ENCODE data around the gene ZNF200. TPM values are rescaled to one million over a fixed set of nuclear protein-coding genes. Genes with fewer than 3 reads are reported as not detected.

The ZNF200 gene
- total RNA-seq, 3 donors from 2014 or later, result 9.0 to 9.7 (median 9.6) TPM

- Mint-ChIP-seq H3K9me3 (no peaks in the 10 kb centered on the region), H3K4me1 (ENCODE audit: low read depth) (peaks cover 35% of the 10 kb centered on the region), H3K36me3 (ENCODE audit: insufficient read depth) (peaks cover 3% of the 10 kb centered on the region), H3K4me3 (peak overlapping the region; percentile 85), H3K27me3 (ENCODE audit: low read depth) (no peaks in the 10 kb centered on the region)
- DNase-seq (peak; percentile 92), ATAC-seq (peak; percentile 87 to 90)
These were observed 29.4 kb upstream of the ZNF200 start for GRCh38 chr16:3264137-3265036.

- H3K9me3 Mint-ChIP-seq, result no peaks in the 10 kb centered on the region
These were observed 27.6 kb upstream of the ZNF200 start for GRCh38 chr16:3262517-3262916.

GRCh38 chr16:3259836-3260235 lies 24.9 kb upstream of the ZNF200 start:
- DNase-seq (no peak), ATAC-seq (no peak)
- Mint-ChIP-seq H3K4me3 (no peak overlapping the region), H3K27me3 (ENCODE audit: low read depth) (no peaks in the 10 kb centered on the region), H3K9me3 (no peaks in the 10 kb centered on the region), H3K4me1 (ENCODE audit: low read depth) (peaks cover 22% of the 10 kb centered on the region), H3K36me3 (ENCODE audit: insufficient read depth) (no peaks in the 10 kb centered on the region)

More at GRCh38 chr16:3262517-3262916, 27.6 kb upstream of the ZNF200 start:
- Mint-ChIP-seq H3K4me3 (peak overlapping the region; percentile 85), H3K4me1 (ENCODE audit: low read depth) (peaks cover 35% of the 10 kb centered on the region), H3K27me3 (ENCODE audit: low read depth) (no peaks in the 10 kb centered on the region), H3K36me3 (ENCODE audit: insufficient read depth) (no peaks in the 10 kb centered on the region)
- ATAC-seq, result no peak
- no peak for DNase-seq

GRCh38 chr16:3256866-3257465 lies 22.0 kb upstream of the ZNF200 start:
- no peaks in the 10 kb centered on the region for H3K9me3 Mint-ChIP-seq
- DNase-seq, result no peak

DNA sequence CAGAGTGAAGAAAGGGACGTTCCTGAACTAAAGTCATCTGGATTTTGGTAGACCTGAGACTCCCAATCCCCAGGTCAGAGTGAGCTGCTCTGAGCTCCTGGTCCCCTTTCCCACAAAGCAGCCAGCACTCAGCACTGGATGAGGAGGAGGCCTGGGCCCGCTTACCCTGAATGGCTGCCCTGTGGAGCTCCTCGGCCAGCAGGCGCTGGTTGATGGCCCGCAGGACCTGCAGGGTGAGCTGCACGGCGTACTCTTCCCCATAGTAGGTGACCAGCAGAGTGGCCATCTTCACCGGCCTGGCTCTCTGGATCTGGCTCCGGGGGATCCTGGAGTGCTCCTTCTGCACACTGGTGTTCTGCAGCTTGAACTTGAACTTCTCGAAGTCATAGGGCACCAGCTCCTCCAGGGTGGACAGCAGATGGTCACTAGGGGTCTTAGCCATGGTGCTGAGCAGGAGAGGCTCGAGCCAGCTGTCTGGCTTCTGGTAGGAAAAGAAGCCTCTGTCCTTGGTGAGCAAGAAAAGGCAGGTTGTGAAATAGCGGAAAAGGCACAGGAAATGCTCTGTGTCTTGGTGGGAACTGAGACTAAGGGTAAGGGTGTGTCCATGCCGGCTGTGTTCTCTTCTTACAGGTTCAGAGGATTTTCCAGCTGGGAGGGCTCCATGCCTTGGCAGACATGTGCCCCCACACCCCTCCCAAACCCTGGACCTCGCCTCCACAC lies 21.3 kb upstream of the ZNF200 start, which contains the start of gene MEFV:
MEFV (minus strand) TSS at position 488 of the 720 bp plus-strand sequence; CDS start at position 442, 46 bp downstream.
- DNase-seq, result no peak
- no peak for ATAC-seq
- H3K36me3 Mint-ChIP-seq (ENCODE audit: insufficient read depth), result no peaks in the 10 kb centered on the region
- H3K27me3 Mint-ChIP-seq (ENCODE audit: low read depth), result no peaks in the 10 kb centered on the region
- no peaks in the 10 kb centered on the region for H3K9me3 Mint-ChIP-seq
- H3K4me1 Mint-ChIP-seq (ENCODE audit: low read depth), result no peaks in the 10 kb centered on the region
- no peak within 1 kb of the TSS for H3K4me3 Mint-ChIP-seq

More at GRCh38 chr16:3256866-3257465, 22.0 kb upstream of the ZNF200 start:
- peaks cover 2% of the 10 kb centered on the region for H3K4me1 Mint-ChIP-seq (ENCODE audit: low read depth)
- ATAC-seq, result no peak
- no peaks in the 10 kb centered on the region for H3K36me3 Mint-ChIP-seq (ENCODE audit: insufficient read depth)
- no peak overlapping the region for H3K4me3 Mint-ChIP-seq
- H3K27me3 Mint-ChIP-seq (ENCODE audit: low read depth), result no peaks in the 10 kb centered on the region

GRCh38 chr16:3254309-3254708 lies 19.4 kb upstream of the ZNF200 start:
- no peaks in the 10 kb centered on the region for H3K4me1 Mint-ChIP-seq (ENCODE audit: low read depth)
- H3K4me3 Mint-ChIP-seq, result no peak overlapping the region
- no peaks in the 10 kb centered on the region for H3K27me3 Mint-ChIP-seq (ENCODE audit: low read depth)
- ATAC-seq (no peak), DNase-seq (no peak)
- no peaks in the 10 kb centered on the region for H3K9me3 Mint-ChIP-seq
- H3K36me3 Mint-ChIP-seq (ENCODE audit: insufficient read depth), result no peaks in the 10 kb centered on the region

- Mint-ChIP-seq H3K4me1 (ENCODE audit: low read depth) (no peaks in the 10 kb centered on the region), H3K36me3 (ENCODE audit: insufficient read depth) (no peaks in the 10 kb centered on the region), H3K4me3 (no peak overlapping the region), H3K27me3 (ENCODE audit: low read depth) (no peaks in the 10 kb centered on the region), H3K9me3 (no peaks in the 10 kb centered on the region)
- ATAC-seq (no peak), DNase-seq (no peak)
These were observed 18.0 kb upstream of the ZNF200 start for GRCh38 chr16:3252967-3253366.

DNA sequence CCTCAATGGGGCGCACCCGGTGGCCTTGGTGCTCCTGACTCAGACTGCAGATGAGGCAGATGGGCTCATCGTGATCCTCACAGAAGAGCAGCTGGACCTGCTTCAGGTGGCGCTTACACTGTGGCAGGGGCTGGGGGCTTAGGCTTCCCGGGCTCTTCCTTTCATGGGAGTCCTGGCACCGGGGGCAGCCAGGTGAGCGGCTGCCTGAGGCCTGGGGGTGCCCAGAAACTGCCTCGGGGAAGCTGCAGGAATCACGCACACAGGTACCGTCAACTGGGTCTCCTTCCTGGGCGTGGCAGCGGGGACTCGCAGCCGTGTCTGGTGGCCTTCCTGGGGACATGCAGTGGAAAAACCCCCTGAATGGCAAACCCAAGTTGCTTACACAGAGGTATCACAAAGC lies 14.5 kb upstream of the ZNF200 start:
- H3K27me3 Mint-ChIP-seq (ENCODE audit: low read depth), result peaks cover 3% of the 10 kb centered on the region
- H3K4me1 Mint-ChIP-seq (ENCODE audit: low read depth), result no peaks in the 10 kb centered on the region
- no peaks in the 10 kb centered on the region for H3K9me3 Mint-ChIP-seq
- DNase-seq, result no peak
- no peaks in the 10 kb centered on the region for H3K36me3 Mint-ChIP-seq (ENCODE audit: insufficient read depth)
- H3K4me3 Mint-ChIP-seq, result no peak overlapping the region
- ATAC-seq, result no peak

GRCh38 chr16:3249020-3249419 lies 14.1 kb upstream of the ZNF200 start:
- Mint-ChIP-seq H3K9me3 (no peaks in the 10 kb centered on the region), H3K4me1 (ENCODE audit: low read depth) (no peaks in the 10 kb centered on the region), H3K27me3 (ENCODE audit: low read depth) (peaks cover 4% of the 10 kb centered on the region), H3K36me3 (ENCODE audit: insufficient read depth) (no peaks in the 10 kb centered on the region), H3K4me3 (no peak overlapping the region)
- ATAC-seq, result no peak
- no peak for DNase-seq

DNA sequence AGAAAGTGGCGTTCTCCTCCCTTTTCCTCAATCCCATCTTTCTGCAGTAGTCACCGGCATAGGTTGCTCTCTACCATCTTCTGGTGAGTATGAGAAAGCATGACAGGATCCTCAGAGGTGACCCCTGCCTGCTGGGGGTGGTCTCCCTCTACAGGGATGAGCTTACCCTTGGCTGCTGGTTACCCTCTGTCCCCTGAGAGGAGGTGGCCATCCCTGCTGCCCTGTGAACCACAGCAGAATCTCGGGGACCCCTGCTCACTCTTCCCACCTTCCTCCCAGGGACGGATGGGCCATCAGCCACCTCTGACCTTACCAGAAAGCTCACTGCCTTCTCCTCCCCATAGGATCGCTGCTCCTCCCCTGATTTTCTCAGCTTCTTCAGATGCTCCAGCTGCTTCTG lies 13.6 kb upstream of the ZNF200 start:
- Mint-ChIP-seq H3K36me3 (ENCODE audit: insufficient read depth) (no peaks in the 10 kb centered on the region), H3K4me3 (no peak overlapping the region), H3K9me3 (no peaks in the 10 kb centered on the region), H3K27me3 (ENCODE audit: low read depth) (peaks cover 6% of the 10 kb centered on the region), H3K4me1 (ENCODE audit: low read depth) (no peaks in the 10 kb centered on the region)
- DNase-seq (no peak), ATAC-seq (no peak)

DNA sequence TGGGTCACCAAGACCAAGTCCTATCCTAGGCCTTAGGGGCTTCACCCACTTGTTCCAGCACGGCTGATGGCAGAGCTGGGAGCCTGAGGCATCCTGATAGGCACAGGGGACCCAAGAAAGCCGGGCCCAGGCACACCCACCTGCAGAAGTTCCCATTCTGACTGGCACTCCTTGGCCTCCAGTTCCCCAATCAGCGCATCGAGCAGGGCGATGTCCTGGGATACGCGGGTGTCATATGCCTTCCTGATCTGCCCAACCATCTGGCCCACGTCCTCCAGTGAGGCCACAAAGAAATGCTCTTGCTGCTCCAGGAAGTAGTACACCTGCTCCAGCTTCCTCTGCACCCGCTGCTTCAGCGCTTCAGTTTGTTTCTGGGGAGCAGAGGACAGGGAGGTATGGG lies 11.9 kb upstream of the ZNF200 start:
- ATAC-seq (no peak), DNase-seq (no peak)
- peaks cover 13% of the 10 kb centered on the region for H3K27me3 Mint-ChIP-seq (ENCODE audit: low read depth)
- H3K9me3 Mint-ChIP-seq, result no peaks in the 10 kb centered on the region
- no peak overlapping the region for H3K4me3 Mint-ChIP-seq
- H3K4me1 Mint-ChIP-seq (ENCODE audit: low read depth), result no peaks in the 10 kb centered on the region
- no peaks in the 10 kb centered on the region for H3K36me3 Mint-ChIP-seq (ENCODE audit: insufficient read depth)

GRCh38 chr16:3246002-3246401 lies 11.0 kb upstream of the ZNF200 start:
- no peak for ATAC-seq
- Mint-ChIP-seq H3K4me3 (no peak overlapping the region), H3K36me3 (ENCODE audit: insufficient read depth) (no peaks in the 10 kb centered on the region), H3K9me3 (no peaks in the 10 kb centered on the region), H3K27me3 (ENCODE audit: low read depth) (peaks cover 13% of the 10 kb centered on the region), H3K4me1 (ENCODE audit: low read depth) (no peaks in the 10 kb centered on the region)
- no peak for DNase-seq

- H3K36me3 Mint-ChIP-seq (ENCODE audit: insufficient read depth), result no peaks in the 10 kb centered on the region
- ATAC-seq (no peak), DNase-seq (no peak)
- no peak overlapping the region for H3K4me3 Mint-ChIP-seq
- no peaks in the 10 kb centered on the region for H3K4me1 Mint-ChIP-seq (ENCODE audit: low read depth)
- peaks cover 13% of the 10 kb centered on the region for H3K27me3 Mint-ChIP-seq (ENCODE audit: low read depth)
- no peaks in the 10 kb centered on the region for H3K9me3 Mint-ChIP-seq
These were observed 8.9 kb upstream of the ZNF200 start for GRCh38 chr16:3243882-3244281.

GRCh38 chr16:3242709-3243108 lies 7.8 kb upstream of the ZNF200 start:
- Mint-ChIP-seq H3K27me3 (ENCODE audit: low read depth) (peaks cover 13% of the 10 kb centered on the region), H3K9me3 (no peaks in the 10 kb centered on the region), H3K36me3 (ENCODE audit: insufficient read depth) (no peaks in the 10 kb centered on the region), H3K4me3 (no peak overlapping the region), H3K4me1 (ENCODE audit: low read depth) (no peaks in the 10 kb centered on the region)
- DNase-seq (no peak), ATAC-seq (no peak)
